Lung (tissue), 12 donors: ENCODE results near the gene DISC1. TPM values are rescaled to one million over a fixed set of nuclear protein-coding genes. Genes with fewer than 3 reads are reported as not detected.

Experiments
- ATAC-seq: fragments of 200-7000 bp; cut with Tn5 transposase; one replicate; pipeline ENCODE4 v1.9.1; 2020; ENCODE audit warnings: moderate number of reproducible peaks; ENCODE audit not compliant: insufficient read depth, low FRiP score
- DNase-seq, 3 donors: peaks; one replicate each; pipeline ENCODE4 v3.0.0-alpha.2; 2013 to 2017
- H3K27ac ChIP-seq, 2 donors: one replicate each; pipeline ENCODE4 v1.5.1; 2013; ENCODE audit warnings: mild to moderate bottlenecking in 2 of 2, moderate library complexity in 2 of 2, control low read depth in 1 of 2, inconsistent platforms in 1 of 2, low read depth in 1 of 2, low read length in 1 of 2
- H3K27me3 ChIP-seq, 3 donors: one replicate each; pipeline ENCODE4 v1.5.1; 2013; ENCODE audit warnings: low read length in 2 of 3; ENCODE audit not compliant: control insufficient read depth in 3 of 3, insufficient read depth in 3 of 3
- H3K36me3 ChIP-seq, 4 donors: one replicate each; pipeline ENCODE4 v1.5.1; 2013; ENCODE audit warnings: low read length in 4 of 4, mild to moderate bottlenecking in 1 of 4, moderate library complexity in 1 of 4; ENCODE audit not compliant: control insufficient read depth in 4 of 4, insufficient read depth in 4 of 4
- H3K4me1 ChIP-seq, 5 donors: one replicate each; pipeline ENCODE4 v1.5.1; 2013; ENCODE audit warnings: low read length in 5 of 5, mild to moderate bottlenecking in 2 of 5, moderate library complexity in 1 of 5; ENCODE audit not compliant: control insufficient read depth in 5 of 5, insufficient read depth in 5 of 5
- H3K4me3 ChIP-seq: one replicate; pipeline ENCODE4 v1.5.1; 2013; ENCODE audit warnings: mild to moderate bottlenecking, control low read depth, moderate library complexity
- H3K9ac ChIP-seq, 2 donors: one replicate each; pipeline ENCODE4 v1.5.1; 2013; ENCODE audit warnings: low read length in 2 of 2, control low read depth in 1 of 2; ENCODE audit not compliant: insufficient read depth in 1 of 2
- H3K9me3 ChIP-seq, 4 donors: one replicate each; pipeline ENCODE4 v1.5.1; 2013; ENCODE audit warnings: low read length in 3 of 4, mild to moderate bottlenecking in 1 of 4, moderate library complexity in 1 of 4; ENCODE audit not compliant: control insufficient read depth in 4 of 4, insufficient read depth in 3 of 4
- CTCF ChIP-seq: IDR thresholded peaks from 2 replicates; pipeline ENCODE4 v1.5.1; 2012; ENCODE audit warnings: mild to moderate bottlenecking; ENCODE audit errors: control extremely low read depth, extremely low read depth
- WGBS, 2 donors: extraction: QIAGEN DNeasy Blood & Tissue Kit; methylation state at CpG; one replicate each; pipeline ENCODE4 v1.1.7; 2013; 5-methylcytosine and 5-hydroxymethylcytosine counted together
- polyA plus RNA-seq, 2 donors: library from polyadenylated mRNA; stranded (reverse); fragments of 200-250 nt; gene quantifications; one replicate each; pipeline ENCODE4 v1.2.1, GENCODE V29; 2013
- total RNA-seq, 2 donors: library from RNA; depleted of rRNA in 1 of 2; stranded (reverse); fragments of >200 nt in 1 of 2; gene quantifications; one replicate each; pipeline ENCODE4 v1.2.1, GENCODE V29; 2014 to 2021
- donor health status: control.
- donor health status: control.
- donor health status: Bipolar disorder and iron deficiency.
- donor health status: healthy.
- donor health status: DM: yes; HTN: yes; CAD: no.

DISC1 gene
- total and polyA plus RNA-seq, 4 donors = 0.98 to 32.9 (median 6.1) TPM

- 65 to 80% methylated on average over 7 of the region's 7 CpGs for WGBS, 2 donors
- DNase-seq (no peak), ATAC-seq (no peak)
- H3K9me3 ChIP-seq = peaks cover 0 to 5% (median 0%) of the 10 kb centered on the region in 4 donors
- H3K4me3 ChIP-seq = no peak overlapping the region
- TF ChIP-seq CTCF = no peak
- no peak overlapping the region for H3K27ac ChIP-seq
- no peaks in the 10 kb centered on the region for H3K27me3 ChIP-seq
- H3K4me1 ChIP-seq = peaks cover 0 to 33% (median 13%) of the 10 kb centered on the region in 5 donors
- H3K36me3 ChIP-seq = peaks cover 0 to 2% (median 0%) of the 10 kb centered on the region in 4 donors
- no peak overlapping the region for H3K9ac ChIP-seq
Measured at GRCh38 chr1:231927431-231927830, 300.8 kb downstream of the DISC1 start.

GRCh38 chr1:231929311-231929710, 302.7 kb downstream of the DISC1 start:
- H3K36me3 ChIP-seq = peaks cover 0 to 2% (median 0%) of the 10 kb centered on the region in 4 donors
- H3K27ac ChIP-seq = peak overlapping the region in 1 of 2 donors; percentile 69
- peaks cover 2 to 38% (median 19%) of the 10 kb centered on the region in 5 donors for H3K4me1 ChIP-seq
- no peak overlapping the region for H3K9ac ChIP-seq
- 32 to 38% methylated on average over 8 of the region's 8 CpGs for WGBS, 2 donors
- no peak for TF ChIP-seq CTCF
- no peaks in the 10 kb centered on the region for H3K27me3 ChIP-seq
- H3K4me3 ChIP-seq = no peak overlapping the region
- H3K9me3 ChIP-seq = peaks cover 0 to 5% (median 0%) of the 10 kb centered on the region in 4 donors
- ATAC-seq = no peak
- DNase-seq = peak; percentile 66 to 81 (median 79)

- H3K4me3 ChIP-seq = no peak overlapping the region
- peak overlapping the region in 1 of 2 donors; percentile 69 for H3K27ac ChIP-seq
- DNase-seq = peak in 1 of 3 donors; percentile 31
- no peak overlapping the region for H3K9ac ChIP-seq
- no peak for TF ChIP-seq CTCF
- no peaks in the 10 kb centered on the region for H3K27me3 ChIP-seq
- peaks cover 0 to 5% (median 0%) of the 10 kb centered on the region in 4 donors for H3K9me3 ChIP-seq
- peaks cover 4 to 46% (median 29%) of the 10 kb centered on the region in 5 donors for H3K4me1 ChIP-seq
- no peak for ATAC-seq
- 74 to 79% methylated on average over 7 of the region's 7 CpGs for WGBS, 2 donors
- peaks cover 0 to 2% (median 0%) of the 10 kb centered on the region in 4 donors for H3K36me3 ChIP-seq
Measured at GRCh38 chr1:231930257-231930947, 303.8 kb downstream of the DISC1 start.
